Esophagus muscularis mucosa (tissue), 4 donors: ENCODE measurements around the gene SMG6. TPM values are rescaled to one million over a fixed set of nuclear protein-coding genes. Genes with fewer than 3 reads are reported as not detected.
A peak's percentile ranks its signal among the peaks of the same experiment; 100 is the strongest.

Source experiments
- DNase-seq: peaks from one replicate; pipeline ENCODE4 v3.0.0-alpha.2; 2017; ENCODE audit errors: extremely low spot score
- H3K27ac ChIP-seq, 4 donors: fragments of 200-600 bp; sonication (generic); replicated peaks in 1 of 4; 1 replicate in 3 of 4; 2 replicates in 1 of 4; pipeline ENCODE4 v1.5.1; 2016 to 2019; ENCODE audit warnings: mild to moderate bottlenecking in 1 of 4
- H3K27me3 ChIP-seq, 4 donors: fragments of 200-600 bp; sonication (generic); one replicate each; pipeline versions ENCODE4 v1.5.1 to v1.6.0; 2016 to 2019
- H3K36me3 ChIP-seq, 4 donors: fragments of 200-600 bp; sonication (generic); one replicate each; pipeline ENCODE4 v1.5.1; 2016 to 2019
- H3K4me1 ChIP-seq, 4 donors: fragments of 200-600 bp; sonication (generic); one replicate each; pipeline ENCODE4 v1.5.1; 2016 to 2019
- H3K4me3 ChIP-seq, 4 donors: fragments of 200-600 bp; sonication (generic); 1 replicate in 2 of 4; 2 replicates in 2 of 4; pipeline ENCODE4 v1.5.1; 2016 to 2019; ENCODE audit warnings: mild to moderate bottlenecking in 4 of 4, moderate library complexity in 1 of 4
- H3K9me3 ChIP-seq, 4 donors: fragments of 200-600 bp; sonication (generic); 1 replicate in 3 of 4; 2 replicates in 1 of 4; pipeline ENCODE4 v1.5.1; 2016 to 2019
- EP300 ChIP-seq: sonication (generic); formaldehyde crosslinking; IDR thresholded peaks from one replicate; pipeline ENCODE4 v1.6.1; 2017; ENCODE audit warnings: antibody characterized with exemption
- POLR2A ChIP-seq: fragments of 450-650 bp; IDR thresholded peaks from one replicate; pipeline ENCODE4 v1.6.1; 2017; ENCODE audit warnings: antibody characterized with exemption, moderate library complexity, mild to moderate bottlenecking, low read depth
- POLR2AphosphoS5 ChIP-seq, 2 donors: sonication (generic); formaldehyde crosslinking; IDR thresholded peaks; one replicate each; pipeline ENCODE4 v1.6.1; 2017; ENCODE audit warnings: antibody characterized with exemption in 2 of 2
- WGBS: methylation state at CpG from one replicate; pipeline ENCODE4 v1.1.5; 2018; 5-methylcytosine and 5-hydroxymethylcytosine counted together
- intact Hi-C: fragments of 100-400 bp; cut with DNase I; formaldehyde crosslinking; loops from one replicate; pipeline ENCODE4 v1.15.1; 2023
- total RNA-seq, 4 donors: library from RNA; depleted of rRNA; stranded (reverse); fragments of >200 nt; gene quantifications; one replicate each; pipeline versions ENCODE4 v1.1.0 to v1.2.1, GENCODE V29; 2016
- TF ChIP-seq, protein P1 (sequence below), 3 experiments: fragments of 200-600 bp in 2 of 3; fragments of 450-650 bp in 1 of 3; sonication (generic) in 2 of 3; IDR thresholded peaks; one replicate each; pipeline ENCODE4 v1.5.1; 2017 to 2019; ENCODE audit warnings: antibody characterized with exemption in 3 of 3, mild to moderate bottlenecking in 2 of 3, moderate library complexity in 1 of 3

SMG6 gene
- total RNA-seq, 4 donors from 2014 or later: 38.2 to 67.7 (median 47.7) TPM

DNA sequence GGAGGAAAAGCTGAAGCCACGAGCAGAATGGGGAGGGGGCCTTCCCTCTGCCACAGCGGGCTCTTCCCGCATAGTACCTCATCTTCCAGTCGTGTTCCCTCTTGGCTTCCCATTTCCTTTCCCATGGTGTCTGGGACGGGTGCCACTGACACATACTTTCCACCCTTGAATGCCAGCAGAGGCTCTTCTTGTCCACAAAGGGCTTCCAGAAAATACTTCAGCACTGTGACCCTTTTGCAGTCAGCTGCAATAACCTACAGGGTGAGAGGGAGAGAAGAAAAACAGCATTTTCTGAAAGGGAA lies 218.0 kb downstream of the SMG6 start:
- peak; percentile 39 to 54 for TF ChIP-seq POLR2AphosphoS5 (IDR thresholded peaks at IDR 0.05)
- TF ChIP-seq, protein P1, sequence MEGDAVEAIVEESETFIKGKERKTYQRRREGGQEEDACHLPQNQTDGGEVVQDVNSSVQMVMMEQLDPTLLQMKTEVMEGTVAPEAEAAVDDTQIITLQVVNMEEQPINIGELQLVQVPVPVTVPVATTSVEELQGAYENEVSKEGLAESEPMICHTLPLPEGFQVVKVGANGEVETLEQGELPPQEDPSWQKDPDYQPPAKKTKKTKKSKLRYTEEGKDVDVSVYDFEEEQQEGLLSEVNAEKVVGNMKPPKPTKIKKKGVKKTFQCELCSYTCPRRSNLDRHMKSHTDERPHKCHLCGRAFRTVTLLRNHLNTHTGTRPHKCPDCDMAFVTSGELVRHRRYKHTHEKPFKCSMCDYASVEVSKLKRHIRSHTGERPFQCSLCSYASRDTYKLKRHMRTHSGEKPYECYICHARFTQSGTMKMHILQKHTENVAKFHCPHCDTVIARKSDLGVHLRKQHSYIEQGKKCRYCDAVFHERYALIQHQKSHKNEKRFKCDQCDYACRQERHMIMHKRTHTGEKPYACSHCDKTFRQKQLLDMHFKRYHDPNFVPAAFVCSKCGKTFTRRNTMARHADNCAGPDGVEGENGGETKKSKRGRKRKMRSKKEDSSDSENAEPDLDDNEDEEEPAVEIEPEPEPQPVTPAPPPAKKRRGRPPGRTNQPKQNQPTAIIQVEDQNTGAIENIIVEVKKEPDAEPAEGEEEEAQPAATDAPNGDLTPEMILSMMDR (IDR thresholded peaks at IDR 0.05): no peak
- peak overlapping the region; percentile 77 to 87 (median 82) for H3K27ac ChIP-seq
- H3K4me3 ChIP-seq: no peak overlapping the region
- intact Hi-C loops: no loop called here
- DNase-seq: no peak
- H3K9me3 ChIP-seq: no peaks in the 10 kb centered on the region
- H3K36me3 ChIP-seq: peaks cover 12 to 33% (median 16%) of the 10 kb centered on the region in 4 donors
- H3K4me1 ChIP-seq: peaks cover 80 to 89% (median 88%) of the 10 kb centered on the region in 4 donors
- H3K27me3 ChIP-seq: no peaks in the 10 kb centered on the region
- 47% methylated on average over 5 of the region's 5 CpGs for WGBS

DNA sequence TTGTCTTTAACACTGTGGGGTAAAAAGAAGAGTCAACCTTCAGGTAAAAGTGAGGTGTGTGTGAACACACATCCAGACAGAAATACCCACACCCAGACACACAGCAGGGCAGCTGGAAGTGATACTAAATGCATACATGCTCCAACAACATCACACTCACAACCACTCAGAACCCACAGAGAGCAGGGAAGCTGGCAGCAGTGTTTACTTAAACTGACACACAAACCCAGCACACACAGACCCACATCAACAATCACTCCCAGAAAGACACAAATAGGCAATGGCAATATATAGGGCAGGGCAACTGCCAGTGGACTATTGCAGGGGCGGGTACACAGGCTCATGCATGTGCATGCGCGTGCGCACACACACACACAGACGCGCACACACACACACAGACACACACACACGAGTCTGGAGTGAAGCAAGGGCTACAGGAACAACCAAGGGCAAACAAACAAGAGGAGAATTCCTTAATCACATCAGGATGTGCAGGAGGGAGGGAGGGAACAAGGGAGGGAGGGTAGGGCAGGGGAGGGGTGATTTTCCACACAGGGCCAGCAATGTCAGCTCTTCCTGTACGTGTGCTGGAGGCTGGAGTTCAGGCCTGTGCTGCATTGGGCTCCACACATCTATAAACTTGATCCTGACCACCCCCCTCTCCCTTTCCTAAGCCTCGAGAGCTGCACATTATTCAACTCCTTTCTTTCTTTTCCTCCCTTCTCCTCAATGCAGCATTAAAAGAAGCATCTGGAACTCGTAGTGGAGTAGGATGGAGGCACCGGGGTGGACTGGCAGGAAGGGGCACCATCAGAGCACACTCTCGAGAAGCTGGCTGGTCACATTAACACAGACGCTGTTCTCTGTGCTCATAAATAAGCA lies 218.6 kb downstream of the SMG6 start:
- peaks cover 74 to 83% (median 82%) of the 10 kb centered on the region in 4 donors for H3K4me1 ChIP-seq
- no peak for DNase-seq
- peaks cover 15 to 39% (median 21%) of the 10 kb centered on the region in 4 donors for H3K36me3 ChIP-seq
- H3K27me3 ChIP-seq: no peaks in the 10 kb centered on the region
- no peaks in the 10 kb centered on the region for H3K9me3 ChIP-seq
- intact Hi-C loops: no loop called here
- H3K27ac ChIP-seq: peak overlapping the region; percentile 77 to 87 (median 82)
- TF ChIP-seq EP300: no peak
- TF ChIP-seq POLR2A: no peak
- TF ChIP-seq, protein P1 (IDR thresholded peaks at IDR 0.05): no peak
- TF ChIP-seq POLR2AphosphoS5 (IDR thresholded peaks at IDR 0.05): no peak
- no peak overlapping the region for H3K4me3 ChIP-seq
- WGBS: 61% methylated on average over 13 of the region's 13 CpGs

DNA sequence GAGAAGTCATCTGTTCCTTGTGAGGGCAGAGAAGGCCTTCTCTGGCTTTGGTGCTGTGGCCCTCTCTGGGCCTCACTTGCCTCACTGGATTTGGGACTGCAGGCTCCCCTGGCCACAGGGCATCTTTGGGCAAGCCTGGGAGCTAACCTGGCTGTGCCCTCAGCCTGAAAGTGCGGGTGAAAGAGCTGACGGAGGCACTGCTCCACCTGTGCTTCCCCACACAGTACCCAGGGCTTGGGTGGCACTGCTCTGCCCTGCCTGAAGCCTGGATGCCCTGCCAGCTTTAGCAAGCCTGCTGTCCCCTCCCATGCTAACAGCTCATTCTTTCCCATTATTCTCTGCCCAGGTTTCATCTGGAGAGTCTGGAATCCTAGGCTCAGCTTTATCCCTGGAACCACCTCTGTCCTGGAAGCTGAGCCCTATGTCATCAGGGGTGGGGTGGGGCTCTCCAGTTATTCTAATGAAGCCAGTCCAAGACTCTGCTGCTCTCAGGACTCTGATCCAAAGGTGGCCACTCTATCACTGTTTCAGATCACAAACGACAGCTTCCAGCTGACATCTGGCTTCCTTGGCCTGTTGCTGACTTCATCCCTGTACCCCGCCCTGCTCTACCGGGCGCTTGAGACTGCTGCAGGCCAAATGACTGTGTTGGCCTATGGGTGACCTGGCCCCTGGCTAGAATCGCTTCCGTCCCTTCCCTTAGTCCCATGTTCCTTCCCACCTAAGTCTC lies 219.4 kb downstream of the SMG6 start:
- Histone ChIP-seq H3K36me3 (peaks cover 15 to 47% (median 27%) of the 10 kb centered on the region in 4 donors), H3K9me3 (no peaks in the 10 kb centered on the region), H3K4me3 (no peak overlapping the region), H3K27me3 (no peaks in the 10 kb centered on the region), H3K4me1 (peaks cover 69 to 78% (median 75%) of the 10 kb centered on the region in 4 donors), H3K27ac (peak overlapping the region; percentile 77 to 87 (median 82))
- DNase-seq: no peak
- TF ChIP-seq, protein P1 (IDR thresholded peaks at IDR 0.05): no peak
- TF ChIP-seq POLR2AphosphoS5 (IDR thresholded peaks at IDR 0.05): peak; percentile 24 to 54
- no peak for TF ChIP-seq POLR2A
- no peak for TF ChIP-seq EP300
- intact Hi-C loops: no loop called here
- 37% methylated on average over 7 of the region's 8 CpGs for WGBS

DNA sequence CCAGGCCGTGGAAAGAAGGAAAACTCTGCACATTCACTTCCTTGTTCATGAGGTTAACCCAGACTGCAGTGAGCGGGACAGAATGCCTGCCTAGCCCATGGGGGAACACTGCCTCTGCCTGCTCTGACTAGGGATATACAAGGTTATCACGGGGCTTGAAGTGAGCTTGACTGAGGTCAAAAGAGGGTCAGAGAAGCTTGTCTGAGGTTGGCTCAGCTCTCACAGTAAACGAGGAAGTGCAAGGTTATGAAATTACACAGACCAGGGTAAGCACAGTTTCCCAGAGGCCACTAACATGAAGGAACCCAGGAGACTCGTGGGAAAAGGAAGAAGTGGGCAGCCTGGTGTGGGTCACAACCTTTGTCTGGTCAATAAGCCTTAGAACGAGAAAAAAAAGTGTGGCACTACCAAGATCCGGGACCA lies 220.0 kb downstream of the SMG6 start:
- H3K4me1 ChIP-seq: peaks cover 63 to 73% (median 70%) of the 10 kb centered on the region in 4 donors
- intact Hi-C loops: no loop called here
- peaks cover 15 to 53% (median 31%) of the 10 kb centered on the region in 4 donors for H3K36me3 ChIP-seq
- TF ChIP-seq, protein P1 (IDR thresholded peaks at IDR 0.05): no peak
- TF ChIP-seq EP300 (no peak), POLR2A (no peak), POLR2AphosphoS5 (IDR thresholded peaks at IDR 0.05) (no peak)
- no peak for DNase-seq
- peak overlapping the region; percentile 77 to 87 (median 82) for H3K27ac ChIP-seq
- H3K27me3 ChIP-seq: no peaks in the 10 kb centered on the region
- no peaks in the 10 kb centered on the region for H3K9me3 ChIP-seq
- H3K4me3 ChIP-seq: no peak overlapping the region
- 57% methylated on average over 7 of the region's 7 CpGs for WGBS
